HepG2 (cell line): ENCODE measurements around the gene C1orf50. TPM values are rescaled to one million over a fixed set of nuclear protein-coding genes. Genes with fewer than 3 reads are reported as not detected.

ENCODE experiments used
- JUND ChIP-seq: sonication (generic); formaldehyde crosslinking; IDR thresholded peaks from 2 replicates; pipeline ENCODE4 v1.8.0; 2022; ENCODE audit warnings: mild to moderate bottlenecking, missing genetic modification reagents
- MYC ChIP-seq: sonication (generic); formaldehyde crosslinking; IDR thresholded peaks from 2 replicates; pipeline ENCODE4 v1.9.0; 2021; ENCODE audit warnings: missing genetic modification reagents, borderline replicate concordance
- NFYC ChIP-seq: IDR thresholded peaks from 2 replicates; pipeline ENCODE4 v1.6.1; 2016; ENCODE audit warnings: missing genetic modification reagents, missing compliant biosample characterization
- PAX8 ChIP-seq: sonication (generic); formaldehyde crosslinking; IDR thresholded peaks from 2 replicates; pipeline ENCODE4 v1.8.0; 2022; ENCODE audit warnings: mild to moderate bottlenecking, missing genetic modification reagents, borderline replicate concordance
- POLR2AphosphoS5 ChIP-seq: IDR thresholded peaks from 2 replicates; pipeline ENCODE4 v1.6.1; 2012; ENCODE audit warnings: low read depth, low read length
- SP4 ChIP-seq: sonication (generic); formaldehyde crosslinking; IDR thresholded peaks from 2 replicates; pipeline ENCODE4 v1.8.1; 2023; ENCODE audit warnings: mild to moderate bottlenecking, missing genetic modification reagents
- TBP ChIP-seq: sonication (generic); formaldehyde crosslinking; IDR thresholded peaks from 2 replicates; pipeline ENCODE4 v1.5.0; 2020; ENCODE audit warnings: missing genetic modification reagents
- ZC3H4 ChIP-seq: sonication (generic); formaldehyde crosslinking; IDR thresholded peaks from 2 replicates; pipeline ENCODE4 v1.4.0; 2020; ENCODE audit warnings: missing genetic modification reagents, borderline replicate concordance
- ZNF547 ChIP-seq: sonication (generic); formaldehyde crosslinking; IDR thresholded peaks from 2 replicates; pipeline ENCODE4 v1.5.1; 2020; ENCODE audit warnings: mild to moderate bottlenecking, missing genetic modification reagents
- ZNF556 ChIP-seq: sonication (generic); formaldehyde crosslinking; IDR thresholded peaks from 2 replicates; pipeline ENCODE4 v1.4.0; 2020; ENCODE audit warnings: mild to moderate bottlenecking, missing genetic modification reagents, borderline replicate concordance
- ZNF557 ChIP-seq: sonication (generic); formaldehyde crosslinking; IDR thresholded peaks from 2 replicates; pipeline ENCODE4 v1.4.0; 2020; ENCODE audit warnings: missing genetic modification reagents
- ZNF772 ChIP-seq: sonication (generic); formaldehyde crosslinking; IDR thresholded peaks from 2 replicates; pipeline ENCODE4 v1.5.0; 2020; ENCODE audit warnings: mild to moderate bottlenecking, missing genetic modification reagents
- ZNF781 ChIP-seq: sonication (generic); formaldehyde crosslinking; IDR thresholded peaks from 2 replicates; pipeline ENCODE4 v1.5.1; 2020; ENCODE audit warnings: borderline replicate concordance, mild to moderate bottlenecking, missing genetic modification reagents; ENCODE audit errors: not compliant biosample characterization
- polyA plus RNA-seq, 8 experiments: library from polyadenylated mRNA; depleted of rRNA in 3 of 8; stranded (reverse) in 7 of 8; unstranded in 1 of 8; fragments of >200 nt; fragmentation: Illumina TruSeq in 4 of 8; extraction: Trizol in 4 of 8; gene quantifications; 2 replicates each; pipeline versions ENCODE4 v1.2.1 to v1.2.3, GENCODE V29; 2011 to 2016; ENCODE audit warnings: low read depth in 4 of 8, missing spikeins in 1 of 8, mixed read lengths in 1 of 8; ENCODE audit not compliant: insufficient read depth in 1 of 8
- total RNA-seq, 5 experiments: library from RNA; depleted of rRNA; stranded (reverse); fragments of >200 nt; fragmentation: Illumina TruSeq; extraction: Trizol; gene quantifications; 2 replicates each; pipeline ENCODE4 v1.2.3, GENCODE V29; 2016; ENCODE audit warnings: low read depth in 1 of 5
- TF ChIP-seq, protein P1 (sequence below): IDR thresholded peaks from 2 replicates; pipeline ENCODE4 v1.6.1; 2016
- TF ChIP-seq, protein P2 (sequence below): IDR thresholded peaks from 2 replicates; pipeline ENCODE4 v1.6.1; 2012; ENCODE audit warnings: low read length, improper control_type of control experiment
- TF ChIP-seq, protein P3 (sequence below): sonication (generic); formaldehyde crosslinking; IDR thresholded peaks from 2 replicates; pipeline ENCODE4 v1.4.0; 2020; ENCODE audit warnings: low read depth, mild to moderate bottlenecking, missing genetic modification reagents
- TF ChIP-seq, protein P4 (sequence below): sonication (generic); formaldehyde crosslinking; IDR thresholded peaks from 2 replicates; pipeline ENCODE4 v1.5.0; 2020; ENCODE audit warnings: mild to moderate bottlenecking, missing genetic modification reagents, borderline replicate concordance

The C1orf50 gene
- total and polyA plus RNA-seq, 2 of the 13 experiments (the other 11 are each of a cell fraction or from before 2014, with no cell fraction given), result 4.3 to 4.8 TPM

DNA sequence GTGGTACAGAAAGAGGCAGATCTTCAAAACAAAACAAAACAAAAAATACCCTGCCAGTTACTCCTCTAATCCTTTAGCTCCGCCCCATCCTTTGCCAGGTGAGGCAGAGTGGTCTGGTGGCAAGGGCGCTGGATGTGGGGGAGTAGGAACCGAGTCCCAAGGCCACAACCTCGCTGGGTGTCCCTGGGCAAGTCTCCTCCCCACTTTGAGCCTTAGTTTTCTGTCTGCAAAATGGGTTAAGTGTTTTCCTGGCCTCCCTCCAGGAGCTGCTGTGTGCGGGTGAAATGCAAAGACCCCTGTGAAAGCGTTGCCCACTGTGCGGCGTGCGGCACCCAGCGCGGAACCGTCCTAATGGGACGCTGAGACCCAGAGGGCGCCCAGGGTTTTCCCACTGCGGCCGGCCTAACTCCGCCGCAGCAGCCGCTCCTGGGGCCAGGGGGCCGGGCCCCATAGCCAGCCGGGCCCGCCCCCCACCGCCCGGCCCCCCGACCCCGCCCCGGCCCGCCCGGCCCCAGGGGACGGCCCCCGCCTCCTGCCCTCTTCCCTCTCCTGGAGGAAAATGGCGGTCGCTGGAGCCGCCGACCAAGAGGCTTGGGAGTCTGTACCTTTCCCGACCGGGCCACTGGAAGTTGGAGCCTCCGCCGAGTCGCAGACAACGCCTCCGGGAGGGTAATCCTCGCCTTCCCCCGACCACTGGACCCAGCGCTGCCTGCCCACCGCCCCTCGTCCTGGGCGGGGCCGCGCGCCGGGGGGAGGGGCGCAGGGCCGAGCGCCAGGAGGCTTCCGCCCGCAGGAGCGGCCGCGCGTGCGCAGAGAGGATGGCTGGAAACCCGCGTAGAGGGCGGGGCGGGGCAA, 49.8 kb downstream of the C1orf50 start, which contains the start of the genes ERMAP and SVBP (continued):
- TF ChIP-seq ZC3H4 (no peak), PAX8 (CRISPR knock-in tag) (0 out of 2 replicates have a peak, but pooled peaks have one; percentile 79), ZNF772 (peak; percentile 84), MYC (CRISPR knock-in tag) (peak; percentile 40; the same call in 1 of the 2 replicates), SP4 (peak; percentile 85), NFYC (no peak), ZNF556 (CRISPR knock-in tag) (peak; percentile 32; the same call in 1 of the 2 replicates), JUND (no peak), ZNF547 (no peak), TBP (CRISPR knock-in tag) (no peak), POLR2AphosphoS5 (peak; percentile 58; the same call in 1 of the 2 replicates), ZNF557 (CRISPR knock-in tag) (0 out of 2 replicates have a peak, but pooled peaks have one; percentile 22), ZNF781 (CRISPR knock-in tag) (no peak)
- TF ChIP-seq, protein P1, sequence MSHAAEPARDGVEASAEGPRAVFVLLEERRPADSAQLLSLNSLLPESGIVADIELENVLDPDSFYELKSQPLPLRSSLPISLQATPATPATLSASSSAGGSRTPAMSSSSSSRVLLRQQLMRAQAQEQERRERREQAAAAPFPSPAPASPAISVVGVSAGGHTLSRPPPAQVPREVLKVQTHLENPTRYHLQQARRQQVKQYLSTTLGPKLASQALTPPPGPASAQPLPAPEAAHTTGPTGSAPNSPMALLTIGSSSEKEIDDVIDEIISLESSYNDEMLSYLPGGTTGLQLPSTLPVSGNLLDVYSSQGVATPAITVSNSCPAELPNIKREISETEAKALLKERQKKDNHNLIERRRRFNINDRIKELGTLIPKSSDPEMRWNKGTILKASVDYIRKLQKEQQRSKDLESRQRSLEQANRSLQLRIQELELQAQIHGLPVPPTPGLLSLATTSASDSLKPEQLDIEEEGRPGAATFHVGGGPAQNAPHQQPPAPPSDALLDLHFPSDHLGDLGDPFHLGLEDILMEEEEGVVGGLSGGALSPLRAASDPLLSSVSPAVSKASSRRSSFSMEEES (CRISPR knock-in tag), result no peak
- TF ChIP-seq, protein P2, sequence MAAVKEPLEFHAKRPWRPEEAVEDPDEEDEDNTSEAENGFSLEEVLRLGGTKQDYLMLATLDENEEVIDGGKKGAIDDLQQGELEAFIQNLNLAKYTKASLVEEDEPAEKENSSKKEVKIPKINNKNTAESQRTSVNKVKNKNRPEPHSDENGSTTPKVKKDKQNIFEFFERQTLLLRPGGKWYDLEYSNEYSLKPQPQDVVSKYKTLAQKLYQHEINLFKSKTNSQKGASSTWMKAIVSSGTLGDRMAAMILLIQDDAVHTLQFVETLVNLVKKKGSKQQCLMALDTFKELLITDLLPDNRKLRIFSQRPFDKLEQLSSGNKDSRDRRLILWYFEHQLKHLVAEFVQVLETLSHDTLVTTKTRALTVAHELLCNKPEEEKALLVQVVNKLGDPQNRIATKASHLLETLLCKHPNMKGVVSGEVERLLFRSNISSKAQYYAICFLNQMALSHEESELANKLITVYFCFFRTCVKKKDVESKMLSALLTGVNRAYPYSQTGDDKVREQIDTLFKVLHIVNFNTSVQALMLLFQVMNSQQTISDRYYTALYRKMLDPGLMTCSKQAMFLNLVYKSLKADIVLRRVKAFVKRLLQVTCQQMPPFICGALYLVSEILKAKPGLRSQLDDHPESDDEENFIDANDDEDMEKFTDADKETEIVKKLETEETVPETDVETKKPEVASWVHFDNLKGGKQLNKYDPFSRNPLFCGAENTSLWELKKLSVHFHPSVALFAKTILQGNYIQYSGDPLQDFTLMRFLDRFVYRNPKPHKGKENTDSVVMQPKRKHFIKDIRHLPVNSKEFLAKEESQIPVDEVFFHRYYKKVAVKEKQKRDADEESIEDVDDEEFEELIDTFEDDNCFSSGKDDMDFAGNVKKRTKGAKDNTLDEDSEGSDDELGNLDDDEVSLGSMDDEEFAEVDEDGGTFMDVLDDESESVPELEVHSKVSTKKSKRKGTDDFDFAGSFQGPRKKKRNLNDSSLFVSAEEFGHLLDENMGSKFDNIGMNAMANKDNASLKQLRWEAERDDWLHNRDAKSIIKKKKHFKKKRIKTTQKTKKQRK, result no peak
- TF ChIP-seq, protein P3, sequence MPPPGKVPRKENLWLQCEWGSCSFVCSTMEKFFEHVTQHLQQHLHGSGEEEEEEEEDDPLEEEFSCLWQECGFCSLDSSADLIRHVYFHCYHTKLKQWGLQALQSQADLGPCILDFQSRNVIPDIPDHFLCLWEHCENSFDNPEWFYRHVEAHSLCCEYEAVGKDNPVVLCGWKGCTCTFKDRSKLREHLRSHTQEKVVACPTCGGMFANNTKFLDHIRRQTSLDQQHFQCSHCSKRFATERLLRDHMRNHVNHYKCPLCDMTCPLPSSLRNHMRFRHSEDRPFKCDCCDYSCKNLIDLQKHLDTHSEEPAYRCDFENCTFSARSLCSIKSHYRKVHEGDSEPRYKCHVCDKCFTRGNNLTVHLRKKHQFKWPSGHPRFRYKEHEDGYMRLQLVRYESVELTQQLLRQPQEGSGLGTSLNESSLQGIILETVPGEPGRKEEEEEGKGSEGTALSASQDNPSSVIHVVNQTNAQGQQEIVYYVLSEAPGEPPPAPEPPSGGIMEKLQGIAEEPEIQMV (CRISPR knock-in tag), result 0 out of 2 replicates have a peak, but pooled peaks have one; percentile 14
- TF ChIP-seq, protein P4, sequence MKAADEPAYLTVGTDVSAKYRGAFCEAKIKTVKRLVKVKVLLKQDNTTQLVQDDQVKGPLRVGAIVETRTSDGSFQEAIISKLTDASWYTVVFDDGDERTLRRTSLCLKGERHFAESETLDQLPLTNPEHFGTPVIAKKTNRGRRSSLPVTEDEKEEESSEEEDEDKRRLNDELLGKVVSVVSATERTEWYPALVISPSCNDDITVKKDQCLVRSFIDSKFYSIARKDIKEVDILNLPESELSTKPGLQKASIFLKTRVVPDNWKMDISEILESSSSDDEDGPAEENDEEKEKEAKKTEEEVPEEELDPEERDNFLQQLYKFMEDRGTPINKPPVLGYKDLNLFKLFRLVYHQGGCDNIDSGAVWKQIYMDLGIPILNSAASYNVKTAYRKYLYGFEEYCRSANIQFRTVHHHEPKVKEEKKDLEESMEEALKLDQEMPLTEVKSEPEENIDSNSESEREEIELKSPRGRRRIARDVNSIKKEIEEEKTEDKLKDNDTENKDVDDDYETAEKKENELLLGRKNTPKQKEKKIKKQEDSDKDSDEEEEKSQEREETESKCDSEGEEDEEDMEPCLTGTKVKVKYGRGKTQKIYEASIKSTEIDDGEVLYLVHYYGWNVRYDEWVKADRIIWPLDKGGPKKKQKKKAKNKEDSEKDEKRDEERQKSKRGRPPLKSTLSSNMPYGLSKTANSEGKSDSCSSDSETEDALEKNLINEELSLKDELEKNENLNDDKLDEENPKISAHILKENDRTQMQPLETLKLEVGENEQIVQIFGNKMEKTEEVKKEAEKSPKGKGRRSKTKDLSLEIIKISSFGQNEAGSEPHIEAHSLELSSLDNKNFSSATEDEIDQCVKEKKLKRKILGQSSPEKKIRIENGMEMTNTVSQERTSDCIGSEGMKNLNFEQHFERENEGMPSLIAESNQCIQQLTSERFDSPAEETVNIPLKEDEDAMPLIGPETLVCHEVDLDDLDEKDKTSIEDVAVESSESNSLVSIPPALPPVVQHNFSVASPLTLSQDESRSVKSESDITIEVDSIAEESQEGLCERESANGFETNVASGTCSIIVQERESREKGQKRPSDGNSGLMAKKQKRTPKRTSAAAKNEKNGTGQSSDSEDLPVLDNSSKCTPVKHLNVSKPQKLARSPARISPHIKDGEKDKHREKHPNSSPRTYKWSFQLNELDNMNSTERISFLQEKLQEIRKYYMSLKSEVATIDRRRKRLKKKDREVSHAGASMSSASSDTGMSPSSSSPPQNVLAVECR (CRISPR knock-in tag), result peak; percentile 65; the same call in 1 of the 2 replicates
